HG03457 (cell line): Measurements from ENCODE around the gene PSMB5.

Source experiments
- ATAC-seq: cut with Tn5 transposase; IDR thresholded peaks from one replicate; pipeline ENCODE4 v1.9.1; 2021; ENCODE audit warnings: moderate number of reproducible peaks; ENCODE audit not compliant: unreplicated experiment

The PSMB5 gene

DNA sequence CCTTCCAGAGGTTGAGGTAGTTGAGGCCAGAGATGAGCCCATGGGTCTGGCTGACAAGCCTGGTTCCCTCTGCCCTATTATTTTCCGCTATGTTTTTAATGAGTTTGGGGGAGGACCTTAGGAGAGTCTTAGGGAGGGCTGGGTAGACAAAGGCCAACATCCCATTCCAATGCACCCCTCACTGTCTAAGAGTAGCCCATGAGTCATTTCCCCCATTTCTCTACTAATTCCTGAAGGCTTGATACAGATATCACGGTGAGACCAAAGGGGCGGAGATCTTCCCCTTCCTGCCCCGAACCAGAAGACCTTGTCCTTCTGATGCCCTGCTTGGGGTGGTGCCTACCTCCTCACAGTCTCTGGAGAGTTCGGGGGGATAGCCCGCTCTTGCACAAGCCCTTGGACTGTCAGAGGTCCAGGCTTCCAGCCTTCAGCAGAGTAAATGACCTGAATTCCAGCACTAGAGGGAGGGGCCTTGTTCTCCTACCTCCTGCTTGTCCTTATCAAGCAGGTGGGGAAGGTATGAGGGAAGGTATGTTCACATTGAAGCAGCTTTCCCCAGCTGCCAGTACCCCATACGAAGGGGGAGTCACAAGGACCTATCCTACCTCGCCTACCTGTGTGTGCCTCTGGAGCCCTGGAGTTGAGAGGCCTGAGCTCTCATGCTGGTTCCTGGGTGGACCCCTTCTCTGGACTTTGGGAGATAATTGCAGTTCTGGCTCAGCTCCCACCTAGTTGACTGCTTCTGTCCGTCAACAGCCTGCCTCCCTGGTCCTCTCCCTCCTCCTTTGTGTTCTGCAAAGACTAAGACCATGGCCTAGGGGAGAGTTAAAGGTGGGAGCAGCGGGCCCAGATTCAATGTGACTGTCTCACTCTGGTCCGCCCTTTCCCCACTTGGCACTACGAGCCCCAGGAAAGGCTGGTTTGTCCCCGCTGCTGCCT lies 11.0 kb upstream of the PSMB5 start:
- no peak for ATAC-seq

DNA sequence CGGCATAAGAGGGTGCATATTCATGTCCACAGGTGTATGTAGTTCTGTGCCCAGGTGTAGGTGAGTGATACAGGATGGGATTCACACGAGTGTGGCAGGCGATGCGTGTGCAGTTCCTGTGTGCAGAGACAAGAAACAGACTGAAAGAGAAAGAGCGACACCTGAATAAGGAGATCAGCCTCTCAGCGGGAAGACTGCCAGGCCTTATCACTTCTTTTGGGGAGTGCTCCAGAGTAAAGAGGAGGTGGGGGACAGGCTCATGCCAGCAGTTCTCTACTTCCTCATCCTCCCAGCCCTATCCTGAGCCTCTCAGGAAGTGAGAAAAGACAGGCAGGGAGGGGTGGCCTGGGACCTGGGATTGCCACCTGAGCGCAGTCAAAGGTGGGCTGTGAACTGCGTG lies 10.1 kb upstream of the PSMB5 start:
- ATAC-seq = no peak

DNA sequence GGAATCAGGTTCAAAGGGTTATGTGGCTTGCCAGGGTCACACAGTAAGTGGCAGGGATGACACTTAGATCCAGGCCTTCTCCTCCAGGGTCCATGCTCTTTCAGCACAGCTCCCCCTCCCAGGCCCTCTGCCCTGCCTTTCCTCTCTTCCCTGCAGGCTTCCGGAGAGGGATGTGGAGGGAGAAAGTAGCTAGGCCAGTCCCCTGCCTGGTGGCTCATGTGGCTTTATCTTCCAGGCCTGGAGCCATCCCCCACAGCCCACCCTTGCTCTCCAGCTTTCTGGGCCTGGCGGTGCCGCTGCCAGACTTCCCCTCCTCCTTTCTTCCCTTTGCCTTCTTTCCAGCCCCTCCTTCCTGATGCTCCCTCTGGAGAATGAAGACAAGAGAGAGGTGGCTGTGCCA lies 9.1 kb upstream of the PSMB5 start:
- no peak for ATAC-seq

DNA sequence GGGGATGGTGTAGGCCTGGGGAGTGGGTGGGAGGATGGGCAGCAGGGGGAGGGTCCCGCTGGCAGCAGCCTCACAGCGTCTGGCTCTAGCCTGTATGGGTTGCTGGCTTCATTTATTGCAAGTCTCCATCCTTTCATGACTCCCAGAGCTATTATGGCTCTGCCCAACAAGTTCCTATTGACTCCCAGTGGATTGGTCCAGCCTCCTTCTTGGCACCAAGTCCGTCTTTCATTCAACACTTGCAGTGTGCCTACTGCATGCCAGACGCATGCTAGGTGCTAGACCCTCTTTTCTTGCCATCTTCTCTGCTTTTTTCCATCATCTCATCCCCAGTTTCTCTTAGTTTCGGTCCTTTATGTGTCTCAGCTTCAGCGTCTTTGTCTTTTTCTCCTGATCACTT lies 8.4 kb upstream of the PSMB5 start:
- ATAC-seq = no peak

DNA sequence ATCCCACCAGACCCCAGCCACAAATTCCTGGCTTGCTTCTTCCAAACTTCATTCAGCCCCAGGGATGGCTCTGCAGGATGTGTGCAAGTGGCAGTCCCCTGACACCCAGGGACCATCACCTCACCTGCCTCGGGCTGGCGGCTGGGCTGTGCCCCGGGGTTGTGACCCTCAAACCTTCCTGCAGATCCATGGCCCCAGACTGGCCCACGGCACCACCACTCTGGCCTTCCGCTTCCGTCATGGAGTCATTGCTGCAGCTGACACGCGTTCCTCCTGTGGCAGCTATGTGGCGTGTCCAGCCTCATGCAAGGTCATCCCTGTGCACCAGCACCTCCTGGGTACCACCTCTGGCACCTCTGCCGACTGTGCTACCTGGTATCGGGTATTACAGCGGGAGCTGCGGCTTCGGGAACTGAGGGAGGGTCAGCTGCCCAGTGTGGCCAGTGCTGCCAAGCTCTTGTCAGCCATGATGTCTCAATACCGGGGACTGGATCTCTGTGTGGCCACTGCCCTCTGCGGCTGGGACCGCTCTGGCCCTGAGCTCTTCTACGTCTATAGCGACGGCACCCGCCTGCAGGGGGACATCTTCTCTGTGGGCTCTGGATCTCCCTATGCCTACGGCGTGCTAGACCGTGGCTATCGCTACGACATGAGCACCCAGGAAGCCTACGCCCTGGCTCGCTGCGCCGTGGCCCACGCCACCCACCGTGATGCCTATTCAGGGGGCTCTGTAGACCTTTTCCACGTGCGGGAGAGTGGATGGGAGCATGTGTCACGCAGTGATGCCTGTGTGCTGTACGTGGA lies 7.7 kb upstream of the PSMB5 start, which contains the start of gene PSMB11:
Gene PSMB11 (plus strand): TSS at position 51 of the 804 bp plus-strand sequence. CDS start 14 bp downstream, at position 65.
- no peak for ATAC-seq

DNA sequence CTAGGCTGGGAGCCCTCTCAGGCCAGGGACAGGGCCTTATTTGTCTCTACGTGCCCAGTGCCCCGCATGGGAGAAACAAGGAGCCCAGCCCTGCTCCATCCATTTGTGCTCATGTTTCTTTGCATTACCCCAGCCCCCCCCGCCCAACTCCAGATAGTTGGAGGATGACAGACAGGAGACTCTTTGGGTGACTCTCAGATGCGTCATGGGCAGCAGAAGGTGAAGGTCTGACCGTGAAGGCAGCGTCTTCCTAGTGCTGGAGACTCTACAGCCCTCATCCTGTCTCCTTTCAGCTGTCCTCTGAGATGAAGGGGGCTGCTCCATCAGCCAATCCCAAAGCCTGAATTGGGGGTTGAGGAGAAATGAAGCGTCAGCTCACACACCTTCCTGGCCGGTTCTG lies 7.0 kb upstream of the PSMB5 start:
- ATAC-seq = no peak

DNA sequence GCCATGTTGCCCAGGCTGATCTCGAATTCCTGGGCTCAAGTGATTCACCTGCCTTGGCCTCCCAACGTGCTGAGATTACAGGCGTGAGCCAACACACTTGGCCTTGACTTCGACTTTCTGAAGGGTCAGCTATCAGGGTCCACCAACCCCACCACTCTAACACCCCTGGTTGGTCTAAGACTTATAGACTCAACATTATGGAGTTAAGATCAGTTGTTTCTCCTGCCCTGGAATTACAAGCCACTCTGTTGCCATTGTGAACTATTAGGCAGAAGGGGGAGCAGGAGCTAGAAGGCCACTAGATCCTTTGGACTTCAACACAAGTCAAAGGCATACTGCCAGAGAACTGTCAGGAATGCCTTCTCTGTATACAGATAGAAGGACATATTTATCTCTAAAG lies 5.4 kb upstream of the PSMB5 start:
- no peak for ATAC-seq

DNA sequence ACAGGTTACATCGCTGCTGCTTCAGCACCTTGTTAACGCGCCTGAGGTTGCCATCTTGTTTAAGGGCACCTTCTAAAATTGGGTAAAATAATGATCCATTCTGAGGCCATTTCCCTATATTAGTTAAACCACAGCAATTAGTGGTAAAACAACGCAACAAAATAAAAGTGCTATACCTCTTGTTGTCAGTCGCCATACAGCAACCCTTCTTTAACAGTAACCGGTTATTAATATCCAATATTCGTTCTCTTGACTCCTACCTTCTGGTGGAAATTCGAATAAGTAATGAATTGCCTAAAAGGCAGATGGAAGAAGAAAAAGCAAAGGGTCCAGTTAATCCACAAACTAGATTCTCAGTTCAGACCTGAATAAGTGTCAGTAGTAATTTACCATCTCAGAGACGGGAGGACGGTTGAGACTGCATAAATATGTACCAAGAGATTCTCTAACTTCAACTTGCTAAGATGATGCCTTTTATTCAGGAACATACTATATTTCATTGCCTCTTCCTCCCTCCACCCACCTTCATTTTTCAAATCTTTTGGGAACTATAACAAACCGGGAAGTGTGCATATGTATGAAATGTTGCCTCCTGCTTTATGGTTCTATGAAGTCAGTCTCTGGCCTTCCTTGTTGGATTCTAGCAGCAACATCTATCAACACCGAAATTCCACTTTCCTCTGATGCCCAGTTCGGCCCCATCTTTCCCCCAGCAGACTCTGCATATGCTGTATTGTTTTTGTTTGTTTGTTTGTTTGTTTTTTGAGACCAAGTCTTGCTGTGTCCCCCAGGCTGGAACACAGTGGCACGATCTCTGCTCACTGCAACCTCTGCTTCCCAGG lies 824 bp upstream of the PSMB5 start:
- no peak for ATAC-seq

DNA sequence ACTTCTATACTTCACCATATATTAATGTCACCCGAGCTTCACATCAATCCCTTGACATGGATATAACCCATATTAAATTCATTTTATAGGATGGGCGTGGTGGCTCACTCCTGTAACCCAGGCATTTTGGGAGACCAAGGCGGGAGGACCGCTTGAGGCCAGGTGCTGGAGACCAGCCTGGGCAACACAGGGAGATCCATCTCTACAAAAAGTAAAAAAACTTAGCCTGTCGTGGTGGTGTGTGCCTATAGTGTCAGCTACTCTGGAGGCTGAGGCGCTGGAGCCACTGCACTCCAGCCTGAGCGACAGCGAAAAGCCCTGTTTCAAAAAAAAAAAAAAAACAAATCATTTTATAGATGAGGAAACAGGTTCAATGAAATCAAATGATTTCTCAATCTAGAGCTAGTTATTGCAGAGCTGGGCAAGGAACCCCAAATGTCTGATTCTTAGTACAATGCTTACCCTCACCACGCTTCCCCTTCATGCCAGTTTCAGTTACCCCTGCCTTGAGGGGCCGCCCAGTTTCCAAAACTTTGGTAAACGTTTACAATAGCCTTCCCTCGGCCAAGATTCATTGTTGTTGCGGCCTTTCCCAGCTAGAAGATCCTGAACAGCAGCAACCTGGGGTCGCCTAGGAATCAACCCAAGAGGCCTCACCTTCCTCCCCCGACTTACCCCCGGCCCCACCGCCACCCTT lies 751 bp downstream of the PSMB5 start:
- ATAC-seq = no peak

DNA sequence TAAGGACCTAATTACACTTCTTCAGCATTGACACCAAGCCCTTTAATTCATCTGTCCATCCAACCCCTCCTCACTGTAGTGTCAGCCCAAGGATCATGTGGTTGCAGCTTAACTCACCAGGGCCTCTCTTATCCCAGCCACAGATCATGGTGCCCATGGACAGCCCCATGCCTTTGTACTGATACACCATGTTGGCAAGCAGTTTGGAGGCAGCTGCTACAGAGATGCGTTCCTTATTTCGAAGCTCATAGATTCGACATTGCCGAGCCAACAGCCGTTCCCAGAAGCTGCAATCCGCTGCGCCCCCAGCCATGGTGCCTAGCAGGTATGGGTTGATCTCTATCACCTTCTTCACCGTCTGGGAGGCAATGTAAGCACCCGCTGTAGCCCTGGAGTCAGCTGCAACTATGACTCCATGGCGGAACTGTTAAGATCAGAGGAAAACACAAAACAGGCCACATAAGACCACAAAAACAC lies 1.4 kb downstream of the PSMB5 start:
- ATAC-seq = no peak

DNA sequence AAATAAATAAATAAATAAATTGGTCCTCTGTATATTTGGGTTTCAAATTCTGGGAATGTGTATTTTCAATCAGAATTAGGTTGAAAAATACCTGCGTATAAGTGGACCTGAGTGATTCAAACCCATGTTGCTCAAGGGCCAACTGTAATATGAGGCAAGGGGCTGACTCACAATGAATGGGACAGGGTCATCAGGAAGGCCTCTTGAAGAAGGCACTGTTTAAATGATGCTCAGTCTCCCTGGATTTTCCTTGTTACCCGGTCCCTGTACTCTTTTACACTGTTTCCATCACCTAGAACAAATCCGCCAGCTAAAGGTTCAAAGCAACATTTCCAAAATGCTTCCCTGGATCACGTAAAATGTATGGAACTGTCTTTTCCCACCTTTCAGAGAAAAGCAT lies 3.8 kb downstream of the PSMB5 start:
- no peak for ATAC-seq

DNA sequence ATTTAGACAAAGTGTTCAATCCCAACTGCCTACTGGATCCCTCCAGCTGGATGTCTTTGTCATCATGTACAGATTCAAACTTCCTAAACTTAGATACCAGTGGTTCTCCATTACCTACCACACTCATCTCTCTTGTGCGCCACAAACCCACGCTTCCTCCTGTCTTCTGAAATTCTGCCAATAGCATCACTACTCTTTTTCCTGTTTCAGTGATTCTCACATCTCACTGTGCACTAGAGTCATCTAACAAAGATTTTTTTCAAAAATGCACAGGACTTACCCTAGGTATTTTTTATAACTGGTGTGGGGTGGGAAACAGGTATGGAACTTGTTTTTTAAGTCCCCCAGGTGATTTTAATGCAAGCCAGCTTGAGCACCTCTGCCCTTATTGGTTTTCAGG lies 5.9 kb downstream of the PSMB5 start:
- ATAC-seq = no peak

DNA sequence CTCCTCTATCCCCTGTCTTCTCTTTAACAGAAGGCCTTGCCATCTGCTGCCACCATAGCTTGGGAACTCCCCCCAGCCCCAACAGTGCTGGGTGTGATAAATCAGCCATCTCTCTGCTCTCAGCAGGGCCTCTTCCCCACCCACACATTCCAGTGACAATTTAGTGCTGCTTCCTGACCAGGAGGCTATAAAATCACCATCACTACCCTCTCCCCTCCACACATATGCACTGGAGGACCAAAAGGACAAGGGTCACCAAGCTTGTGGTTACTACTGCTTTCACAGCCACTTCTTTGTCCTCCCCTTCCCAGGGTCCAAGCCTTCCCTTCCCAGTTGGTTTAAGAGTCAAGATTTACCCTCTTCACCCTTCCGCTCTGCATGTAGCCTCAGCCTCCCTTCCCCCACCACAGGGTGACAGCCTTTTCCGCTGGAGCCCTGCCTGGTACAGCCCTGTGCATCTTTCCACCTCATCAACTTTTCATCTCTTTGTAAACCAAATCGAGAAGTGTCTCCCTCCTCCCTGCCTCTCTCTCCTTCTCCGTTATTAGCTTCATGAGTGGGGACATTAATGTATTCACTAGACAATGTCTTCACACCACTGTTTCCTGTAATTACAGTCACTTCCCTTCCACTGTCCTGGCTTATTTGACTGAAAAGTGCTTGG lies 9.4 kb downstream of the PSMB5 start:
- ATAC-seq = no peak

DNA sequence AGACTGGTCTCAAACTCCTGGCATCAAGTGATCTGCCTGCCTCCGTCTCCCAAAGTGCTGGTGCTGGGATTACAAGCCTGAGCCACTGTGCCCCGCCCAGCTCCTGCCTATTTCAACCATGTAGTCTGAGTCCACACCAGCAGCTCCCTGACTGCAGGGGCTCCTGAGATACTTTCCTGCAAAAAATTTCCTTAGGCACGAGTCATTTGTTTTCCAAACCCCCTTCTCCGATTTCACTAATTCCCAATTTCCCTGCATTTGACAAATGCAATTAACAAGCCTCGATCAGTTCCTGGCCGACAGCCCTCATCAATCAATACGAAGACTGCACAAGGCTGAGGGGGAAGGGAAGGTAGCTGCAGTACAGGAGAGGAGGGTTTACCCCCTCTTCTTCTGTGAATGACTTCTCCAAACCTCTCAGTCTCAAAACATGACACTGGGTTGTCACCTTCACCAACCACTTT lies 10.1 kb downstream of the PSMB5 start:
- ATAC-seq = no peak

DNA sequence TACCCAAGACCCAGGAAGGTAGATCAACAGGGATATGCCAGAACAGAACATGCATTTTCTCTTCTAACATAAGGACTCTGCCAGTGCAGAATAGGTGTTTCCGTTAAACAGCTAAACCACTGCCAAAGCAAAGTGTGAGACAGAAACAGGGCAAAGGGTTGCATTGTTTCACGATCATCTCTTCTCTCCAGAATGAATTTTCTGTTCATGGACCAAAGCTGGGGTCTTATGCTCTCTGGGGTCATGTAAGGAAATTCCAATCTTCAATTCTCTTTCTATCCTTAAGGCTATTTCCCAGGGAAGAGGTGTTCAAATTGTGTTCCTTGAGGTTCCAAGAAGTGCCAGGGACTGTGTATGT lies 10.9 kb downstream of the PSMB5 start:
- ATAC-seq = no peak

DNA sequence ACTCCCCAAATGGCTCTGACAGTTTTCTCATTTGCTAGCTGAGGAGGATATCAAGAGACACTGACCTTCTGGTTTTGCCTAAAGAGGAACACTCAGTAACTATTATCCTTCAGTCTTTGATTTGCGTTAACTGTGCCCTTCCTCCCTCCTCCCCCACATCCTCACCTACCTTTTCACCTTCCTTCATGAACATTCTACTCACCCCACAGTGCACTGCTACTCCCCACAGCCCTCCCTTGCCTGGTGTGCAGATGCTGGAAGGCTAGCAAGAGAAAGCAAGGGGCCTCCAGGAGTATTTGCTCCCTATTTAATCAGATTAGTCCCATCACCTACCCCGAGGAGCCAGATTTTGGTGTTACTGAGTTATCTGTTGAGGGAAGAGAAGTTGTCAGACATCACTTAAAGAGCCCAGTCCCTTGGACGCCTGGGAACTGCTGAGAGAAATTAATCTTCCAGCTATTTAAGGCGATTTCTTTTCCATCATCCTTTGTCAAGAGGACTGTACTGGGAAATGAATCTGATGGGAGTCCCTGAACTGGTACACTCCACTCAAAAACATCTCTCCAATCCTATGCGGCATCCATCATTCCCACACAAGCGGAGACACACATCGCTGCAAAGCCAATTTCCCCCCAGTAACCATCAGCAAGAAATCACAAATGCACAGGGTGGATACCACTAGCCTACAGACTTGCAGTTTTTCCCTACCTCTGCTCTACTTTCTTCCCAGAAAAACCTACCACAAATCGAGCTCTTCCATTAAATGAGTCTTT lies 11.5 kb downstream of the PSMB5 start:
- no peak for ATAC-seq

DNA sequence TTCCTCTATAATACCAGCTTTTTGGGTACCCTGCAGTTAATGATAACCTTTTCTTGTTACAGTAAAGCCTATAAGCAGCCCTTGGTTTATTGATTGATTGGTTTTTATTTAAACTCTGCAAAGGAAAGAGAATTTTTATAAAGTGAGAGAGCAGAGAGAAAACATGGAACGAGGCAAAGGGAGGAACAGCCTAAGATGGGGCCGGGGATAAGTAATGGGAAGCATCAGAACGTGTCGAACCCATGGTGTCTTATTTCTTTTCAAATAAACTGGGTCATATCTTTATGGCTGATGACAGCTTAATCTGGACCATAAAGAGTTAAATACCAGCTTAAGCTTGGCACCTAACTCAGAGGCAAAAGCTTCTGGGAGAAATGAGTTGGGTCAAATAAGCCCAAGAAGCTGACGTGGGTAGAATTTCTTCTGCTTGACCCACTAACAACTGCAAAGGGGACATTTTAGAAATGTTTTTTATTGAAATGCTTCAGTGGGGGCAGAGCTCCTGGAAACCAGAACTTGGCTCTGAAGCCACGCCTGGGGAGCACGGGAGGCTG lies 12.7 kb downstream of the PSMB5 start:
- ATAC-seq = no peak

DNA sequence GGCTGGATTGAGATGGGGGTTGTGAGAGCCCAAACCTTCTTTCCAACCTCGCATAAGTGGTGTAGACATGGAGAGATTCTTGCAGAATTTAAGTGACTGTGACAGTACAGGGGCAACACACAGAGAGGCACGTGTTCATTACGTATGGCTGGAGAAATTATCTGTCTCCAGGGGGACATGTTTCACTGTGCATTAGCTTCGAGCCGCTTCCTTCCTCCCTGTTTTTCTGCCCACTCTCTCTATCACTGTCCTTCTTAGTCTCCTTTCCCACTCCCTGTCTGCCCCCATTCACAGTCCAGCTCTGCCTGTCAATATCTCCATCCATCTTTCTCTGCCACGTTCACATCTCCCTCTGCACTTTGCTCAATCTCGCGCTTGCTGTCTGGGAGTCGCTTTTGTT lies 13.3 kb downstream of the PSMB5 start:
- ATAC-seq = no peak
